GM19023 (cell line): ENCODE measurements around the gene OPRL1.

Source experiments
- ATAC-seq: cut with Tn5 transposase; IDR thresholded peaks from one replicate; pipeline ENCODE4 v1.9.1; 2021; ENCODE audit warnings: mild to moderate bottlenecking, moderate library complexity; ENCODE audit not compliant: unreplicated experiment

The OPRL1 gene

DNA sequence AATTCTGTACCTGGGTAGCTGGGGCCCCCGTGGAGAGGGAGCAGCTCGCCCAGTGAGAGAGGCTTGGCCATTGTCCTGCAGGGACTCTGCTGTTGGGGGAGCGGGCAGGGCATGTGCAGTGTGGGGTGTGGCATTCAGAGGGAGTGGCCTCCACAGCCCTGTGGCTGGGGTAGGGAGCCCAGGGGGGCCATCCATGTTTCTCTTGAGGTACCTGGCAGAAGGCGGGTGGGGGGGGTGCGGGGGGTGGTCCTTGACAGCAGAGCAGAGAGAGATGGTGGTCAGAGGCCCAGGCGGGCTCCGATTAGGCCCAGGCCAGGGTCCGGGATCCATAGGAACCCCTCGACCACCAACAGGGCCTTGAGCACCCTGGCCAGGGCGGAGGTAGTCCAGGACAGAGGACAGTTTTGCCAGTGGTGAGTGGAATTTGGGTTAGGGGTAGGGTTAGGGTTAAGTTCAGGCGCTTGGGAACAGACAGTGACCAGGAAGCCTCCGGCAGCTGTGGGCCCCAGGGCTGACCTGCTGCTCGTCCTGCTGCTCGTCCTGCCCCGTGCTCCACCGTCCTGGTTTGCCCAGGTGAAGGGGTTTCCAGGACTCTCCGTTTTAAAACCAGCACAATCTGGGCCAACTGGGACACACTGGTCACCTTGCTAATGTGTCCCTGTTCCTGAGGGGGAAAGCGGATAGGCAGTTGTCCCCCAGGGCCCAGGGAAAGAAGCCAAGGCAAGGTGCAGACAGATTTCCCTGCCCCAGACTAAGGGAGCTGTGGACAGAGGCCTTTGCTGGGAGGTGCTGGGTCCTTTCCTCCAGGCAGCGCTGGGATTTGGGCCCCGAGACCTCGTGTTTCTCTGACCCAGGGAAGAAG is 59.5 kb downstream of the OPRL1 start:
- ATAC-seq, result no peak

GRCh38 chr20:64140061-64140931 is 60.4 kb downstream of the OPRL1 start:
- ATAC-seq, result no peak

- ATAC-seq, result no peak
Measured at GRCh38 chr20:64140956-64141355, 61.1 kb downstream of the OPRL1 start.

- no peak for ATAC-seq
Measured at GRCh38 chr20:64142590-64142989, 62.7 kb downstream of the OPRL1 start.

DNA sequence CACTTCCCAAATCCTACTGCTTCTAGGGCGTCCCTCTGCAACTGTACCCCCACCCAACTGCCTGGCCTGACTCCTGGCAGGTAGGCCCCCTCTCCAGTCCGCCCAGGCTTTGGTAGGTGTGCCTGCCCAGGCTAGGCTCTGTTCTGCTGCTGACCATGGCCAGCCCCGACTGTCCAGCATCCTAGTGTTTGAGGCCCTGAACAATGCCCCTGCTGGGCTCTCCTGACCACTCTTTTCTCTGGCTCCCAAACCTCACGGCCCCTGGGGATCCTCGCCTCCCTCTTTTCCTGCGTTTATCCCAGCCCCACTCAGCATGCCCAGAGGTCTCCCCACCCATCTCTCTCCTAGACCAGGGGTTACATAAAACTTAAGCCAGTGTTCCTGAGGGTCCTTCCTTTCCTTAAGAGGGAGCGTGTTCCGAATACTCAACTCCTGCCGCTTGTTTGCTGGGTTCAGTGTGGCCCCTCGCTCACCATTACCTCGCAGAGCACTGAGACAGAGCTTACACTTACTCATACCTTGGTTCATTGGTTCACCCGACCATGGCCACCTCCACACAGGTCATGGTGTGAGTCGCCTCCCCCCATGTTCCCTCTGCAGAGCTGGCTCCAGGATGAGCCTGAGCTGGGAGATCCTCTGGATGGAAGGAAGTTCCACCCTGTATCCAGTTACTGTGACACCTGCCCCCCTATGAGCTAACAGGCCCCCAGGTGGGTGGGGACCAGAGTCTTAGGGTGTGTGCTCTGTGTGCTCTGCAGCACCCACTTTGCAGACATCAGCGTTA is 63.3 kb downstream of the OPRL1 start:
- ATAC-seq, result no peak

- no peak for ATAC-seq
Measured at GRCh38 chr20:64144144-64144912, 64.4 kb downstream of the OPRL1 start.

DNA sequence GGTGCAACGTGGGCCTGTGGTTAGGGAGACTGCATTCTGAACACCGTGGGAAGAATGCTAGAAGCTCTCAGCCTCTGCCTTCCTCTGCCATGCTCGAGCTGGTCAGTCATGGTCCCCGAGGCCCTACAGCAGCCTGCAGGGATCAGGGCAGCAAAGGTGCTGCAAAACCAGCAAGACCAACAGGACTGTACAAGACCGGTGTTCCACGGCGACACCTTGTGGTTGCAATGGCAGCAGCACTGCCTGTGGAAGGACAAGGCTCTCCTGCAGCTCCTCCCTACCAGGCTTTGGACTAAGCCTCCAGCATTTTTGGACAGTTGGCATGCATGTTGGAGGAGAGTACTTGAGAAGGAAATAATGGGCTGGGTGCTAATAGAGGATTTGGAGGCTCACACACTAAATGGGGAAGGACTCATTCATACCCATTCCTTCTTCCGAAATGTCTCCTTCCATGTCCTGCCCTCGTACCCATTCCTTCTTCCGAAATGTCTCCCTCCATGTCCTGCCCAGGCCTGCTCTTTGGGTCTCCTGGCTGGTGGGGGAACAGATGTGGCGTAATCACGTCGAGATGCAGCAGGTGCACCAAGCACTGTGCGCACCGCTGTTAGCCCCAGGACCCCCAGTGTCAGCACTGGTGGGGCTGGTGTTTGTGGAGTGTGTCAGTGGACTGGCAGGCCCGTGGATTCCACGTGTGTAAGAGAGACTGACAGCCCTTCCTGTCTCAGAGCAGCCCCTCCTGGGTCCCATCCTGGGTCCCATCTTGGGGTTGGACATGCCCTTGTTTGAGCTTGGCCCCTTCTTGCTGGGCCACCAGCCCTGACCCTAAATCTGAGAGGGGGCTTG is 65.8 kb downstream of the OPRL1 start:
- no peak for ATAC-seq

- ATAC-seq, result no peak
Measured at GRCh38 chr20:64146301-64146935, 66.5 kb downstream of the OPRL1 start.

GRCh38 chr20:64146936-64147477 is 67.1 kb downstream of the OPRL1 start:
- no peak for ATAC-seq

DNA sequence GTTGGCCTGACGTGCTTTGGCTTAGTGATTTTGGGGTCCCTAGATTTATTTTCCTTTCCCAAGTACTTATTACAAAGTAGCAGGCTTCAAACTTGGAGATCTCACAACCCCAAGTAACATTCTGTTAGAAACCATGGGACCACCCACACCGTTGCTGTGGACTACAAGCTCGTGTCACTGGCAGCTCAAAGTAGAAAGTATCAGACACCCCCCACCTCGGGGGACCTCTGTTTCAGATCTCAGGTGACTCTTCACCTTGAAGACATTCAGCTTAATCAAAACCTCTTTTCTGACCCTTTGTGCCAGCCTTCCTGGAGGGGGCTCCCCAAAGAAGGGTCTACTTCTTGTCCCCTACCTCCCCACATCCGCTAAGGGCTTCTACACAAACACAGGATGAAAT is 68.7 kb downstream of the OPRL1 start:
- ATAC-seq, result no peak

DNA sequence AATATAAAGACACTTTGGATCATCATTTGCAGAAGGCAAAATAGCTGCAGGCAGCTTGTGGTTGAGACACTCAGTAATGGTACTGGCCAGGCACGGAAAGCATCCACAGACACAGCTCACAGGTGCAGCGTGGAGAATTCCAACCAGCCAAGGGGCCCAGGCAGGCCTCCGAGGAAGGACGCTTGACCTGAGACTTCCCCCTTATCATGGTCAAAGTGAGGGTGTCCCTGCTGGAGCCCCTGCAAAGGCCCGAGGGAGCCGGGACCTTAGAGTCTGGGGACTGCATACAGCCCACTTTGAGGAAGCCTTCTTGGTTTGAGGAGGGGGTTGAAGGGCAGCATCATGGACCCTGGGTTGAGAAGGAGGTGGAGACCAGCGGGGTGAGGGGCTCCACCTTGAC is 69.3 kb downstream of the OPRL1 start:
- ATAC-seq, result no peak

DNA sequence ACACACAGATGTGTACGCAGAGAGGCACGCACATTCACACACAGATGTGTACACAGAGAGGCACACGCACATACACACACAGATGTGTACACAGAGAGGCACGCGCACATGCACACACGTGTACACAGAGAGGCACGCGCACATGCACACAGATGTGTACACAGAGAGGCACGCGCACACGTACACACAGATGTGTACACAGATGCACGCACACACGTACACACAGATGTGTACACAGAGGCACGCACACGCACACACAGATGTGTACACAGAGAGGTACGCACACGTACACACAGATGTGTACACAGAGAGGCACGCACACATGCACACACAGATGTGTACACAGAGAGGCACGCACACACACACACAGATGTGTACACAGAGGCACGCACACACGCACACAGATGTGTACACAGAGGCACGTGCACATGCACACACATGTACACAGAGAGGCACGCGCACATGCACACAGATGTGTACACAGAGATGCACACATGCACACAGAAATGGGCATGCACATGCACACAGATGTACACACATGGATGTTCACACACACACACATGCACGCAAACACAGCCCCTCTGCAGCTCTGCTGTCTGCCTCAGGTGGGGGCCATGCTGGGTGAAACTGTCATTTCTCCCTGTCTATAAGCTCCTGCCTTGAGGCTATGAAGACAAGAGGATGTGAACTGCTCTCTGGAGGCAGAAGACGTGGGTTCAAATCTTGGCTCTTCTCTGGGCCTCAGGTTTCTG is 70.1 kb downstream of the OPRL1 start:
- no peak for ATAC-seq
